PC-9 (cell line): ENCODE measurements around the gene NUP188.

Experiments
- CTCF ChIP-seq: fragments of 200-600 bp; sonication (generic); conservative IDR thresholded peaks from 2 replicates; pipeline ENCODE4 v1.6.1; 2017; ENCODE audit warnings: mixed run types, antibody characterized with exemption, mild to moderate bottlenecking, moderate library complexity
- EZH2 ChIP-seq: fragments of 200-600 bp; sonication (generic); IDR thresholded peaks from 2 replicates; pipeline ENCODE4 v1.8.0; 2017; ENCODE audit warnings: antibody characterized with exemption, low read depth

GRCh38 chr9:128998462-128998861, 51.0 kb downstream of the NUP188 start:
- no peak for TF ChIP-seq CTCF
- no peak for TF ChIP-seq EZH2
